Left forelimb (tissue), 1 donor: ENCODE data around the gene PTPRD.

Experiments
- DNase-seq: peaks from one replicate; pipeline ENCODE4 v3.0.0-alpha.2; 2018; ENCODE audit warnings: low spot score

The PTPRD gene

GRCh38 chr9:8382777-8383527, 2229.8 kb downstream of the PTPRD start:
- no peak for DNase-seq

- no peak for DNase-seq
Observed at GRCh38 chr9:8382266-8382665, 2230.5 kb downstream of the PTPRD start.

- no peak for DNase-seq
Observed at GRCh38 chr9:8381601-8382000, 2231.2 kb downstream of the PTPRD start.

- DNase-seq = no peak
Observed at GRCh38 chr9:8374471-8374870, 2238.3 kb downstream of the PTPRD start.

- no peak for DNase-seq
Observed at GRCh38 chr9:8371686-8372085, 2241.1 kb downstream of the PTPRD start.

GRCh38 chr9:8366161-8366926, 2246.5 kb downstream of the PTPRD start:
- no peak for DNase-seq

GRCh38 chr9:8365466-8366160, 2247.2 kb downstream of the PTPRD start:
- DNase-seq = no peak

GRCh38 chr9:8365029-8365428, 2247.8 kb downstream of the PTPRD start:
- no peak for DNase-seq

GRCh38 chr9:8364026-8364752, 2248.6 kb downstream of the PTPRD start:
- no peak for DNase-seq

GRCh38 chr9:8362250-8362649, 2250.6 kb downstream of the PTPRD start:
- no peak for DNase-seq

- DNase-seq = no peak
Observed at GRCh38 chr9:8361364-8361763, 2251.4 kb downstream of the PTPRD start.

- DNase-seq = no peak
Observed at GRCh38 chr9:8356406-8356805, 2256.4 kb downstream of the PTPRD start.

GRCh38 chr9:8351436-8351835, 2261.4 kb downstream of the PTPRD start:
- no peak for DNase-seq

GRCh38 chr9:8349901-8350300, 2262.9 kb downstream of the PTPRD start:
- no peak for DNase-seq

GRCh38 chr9:8349376-8349775, 2263.4 kb downstream of the PTPRD start:
- DNase-seq = no peak

- no peak for DNase-seq
Observed at GRCh38 chr9:8348756-8349155, 2264.0 kb downstream of the PTPRD start.

- DNase-seq = no peak
Observed at GRCh38 chr9:8346296-8346695, 2266.5 kb downstream of the PTPRD start.

- DNase-seq = no peak
Observed at GRCh38 chr9:8338767-8339510, 2273.9 kb downstream of the PTPRD start.

- no peak for DNase-seq
Observed at GRCh38 chr9:8337834-8338766, 2274.7 kb downstream of the PTPRD start.

GRCh38 chr9:8332871-8333270, 2279.9 kb downstream of the PTPRD start:
- DNase-seq = no peak

GRCh38 chr9:8332331-8332650, 2280.5 kb downstream of the PTPRD start:
- DNase-seq = no peak
